ENCODE results near the gene VN1R2. TPM values are rescaled to one million over a fixed set of nuclear protein-coding genes. Genes with fewer than 3 reads are reported as not detected.
"Not testable (repeated sequence)": the region's sequence is repeated elsewhere in the genome, so short reads cannot be mapped to it uniquely, and the experiment has no call there.

VN1R2 gene
- polyA plus RNA-seq, 3 donors, result not detected

DNA sequence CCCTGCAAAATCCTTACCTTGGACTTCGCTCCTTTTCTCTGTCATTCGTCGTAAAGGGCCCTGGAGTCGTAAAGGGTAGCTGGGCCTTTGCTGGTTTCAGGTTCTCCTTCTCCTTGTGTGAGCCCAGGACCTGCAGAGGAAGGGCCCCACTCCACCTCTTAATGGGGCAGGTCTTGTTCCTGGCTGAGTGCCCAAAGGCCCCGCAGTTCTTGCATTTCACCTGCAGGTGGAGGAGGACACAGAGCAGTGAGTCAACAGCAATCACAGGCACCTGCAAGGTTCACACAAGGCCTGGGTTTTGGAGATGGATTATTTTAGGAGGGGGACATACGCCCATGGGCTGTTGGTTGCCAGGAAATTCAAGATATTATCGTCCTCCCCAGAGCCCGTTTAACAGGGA, 43.2 kb downstream of the VN1R2 start:
- WGBS, 3 donors, result 20 to 33% methylated on average over 1 of the region's 8 CpGs; no CpG with 5 or more reads in 1 of the 3 donors
- not testable (repeated sequence) for H3K27ac ChIP-seq (ENCODE audit: low read depth, low read length)

GRCh38 chr19:53308339-53308811, 50.3 kb downstream of the VN1R2 start:
- WGBS, 3 donors, result 2 to 5% (median 5%) methylated on average over 32 of the region's 32 CpGs
- no peak overlapping the region for H3K27ac ChIP-seq (ENCODE audit: low read depth, low read length)

Other genes with a start within 250 kb of the VN1R2 start
- gene ERVV-1, start 244.4 kb upstream of the VN1R2 start, polyA plus RNA-seq, result under 1 TPM in 1 of 3 donors, not detected in 2; 0.03 TPM
- not detected for gene ERVV-2, start 213.6 kb upstream of the VN1R2 start, polyA plus RNA-seq
- gene ZNF160, start 154.9 kb upstream of the VN1R2 start, polyA plus RNA-seq, result 10 to 100 TPM in 2 of 3 donors, 1 to 10 TPM in 1; 8.7 to 21.4 (median 15.5) TPM
- gene ZNF415, start 125.4 kb upstream of the VN1R2 start, polyA plus RNA-seq, result 1 to 10 TPM; 4.0 to 5.3 (median 5.1) TPM
- gene ZNF347, start 99.2 kb upstream of the VN1R2 start, polyA plus RNA-seq, result 1 to 10 TPM; 1.7 to 4.6 (median 2.7) TPM
- 1 to 10 TPM; 2.5 to 5.3 (median 3.5) TPM for gene ZNF665, start 64.9 kb upstream of the VN1R2 start, polyA plus RNA-seq
- 10 to 100 TPM in 1 of 3 donors, 1 to 10 TPM in 2; 5.9 to 12.4 (median 9.4) TPM for gene ZNF677, start 3.4 kb upstream of the VN1R2 start, polyA plus RNA-seq
- not detected for gene VN1R4, start 9.4 kb downstream of the VN1R2 start, polyA plus RNA-seq
- 1 to 10 TPM; 1.3 TPM for gene ZNF845, start 75.5 kb downstream of the VN1R2 start, polyA plus RNA-seq
- gene ZNF525, start 107.4 kb downstream of the VN1R2 start, polyA plus RNA-seq, result 1 to 10 TPM; 1.8 to 3.9 (median 2.0) TPM
- 1 to 10 TPM; 2.5 to 7.0 (median 3.6) TPM for gene ZNF765, start 136.9 kb downstream of the VN1R2 start, polyA plus RNA-seq
- gene ZNF761, start 173.7 kb downstream of the VN1R2 start, polyA plus RNA-seq, result 1 to 10 TPM; 5.1 to 7.6 (median 7.1) TPM
- 1 to 10 TPM in 1 of 3 donors, under 1 TPM in 2; 0.74 to 1.1 (median 0.95) TPM for gene ZNF813, start 209.4 kb downstream of the VN1R2 start, polyA plus RNA-seq

Measured in adipose tissue (tissue), 3 donors.